Activated T-helper 1 cell treated with Interleukin-2 at 50 U/mL for 16 hours (primary cell): ENCODE data around the gene ARL2BP.
"Not testable (repeated sequence)": the region's sequence is repeated elsewhere in the genome, so short reads cannot be mapped to it uniquely, and the experiment has no call there.

Experiments
- DNase-seq: peaks from one replicate; pipeline ENCODE4 v3.0.0-alpha.2; 2020; ENCODE audit warnings: low read depth

ARL2BP gene

GRCh38 chr16:57263541-57264351 lies 18.7 kb downstream of the ARL2BP start:
- no peak for DNase-seq

- DNase-seq, result no peak
Observed at GRCh38 chr16:57264381-57264780, 19.3 kb downstream of the ARL2BP start.

- no peak for DNase-seq
Observed at GRCh38 chr16:57264950-57265371, 19.9 kb downstream of the ARL2BP start.

GRCh38 chr16:57265850-57266530 lies 20.9 kb downstream of the ARL2BP start:
- no peak for DNase-seq

- peak; percentile 7 for DNase-seq
Observed at GRCh38 chr16:57266531-57267260, 21.6 kb downstream of the ARL2BP start.

GRCh38 chr16:57267343-57267742 lies 22.3 kb downstream of the ARL2BP start:
- DNase-seq, result not testable (repeated sequence)

- no peak for DNase-seq
Observed at GRCh38 chr16:57268804-57269800, 24.0 kb downstream of the ARL2BP start.

- DNase-seq, result no peak
Observed at GRCh38 chr16:57270221-57271062, 25.4 kb downstream of the ARL2BP start.

GRCh38 chr16:57271063-57271345 lies 25.9 kb downstream of the ARL2BP start:
- DNase-seq, result no peak

GRCh38 chr16:57271867-57272495 lies 26.9 kb downstream of the ARL2BP start:
- no peak for DNase-seq

- DNase-seq, result no peak
Observed at GRCh38 chr16:57273359-57273758, 28.3 kb downstream of the ARL2BP start.

GRCh38 chr16:57273826-57274225 lies 28.8 kb downstream of the ARL2BP start:
- no peak for DNase-seq

- DNase-seq, result not testable (repeated sequence)
Observed at GRCh38 chr16:57275946-57276345, 30.9 kb downstream of the ARL2BP start.

GRCh38 chr16:57276596-57276995 lies 31.5 kb downstream of the ARL2BP start:
- no peak for DNase-seq

- DNase-seq, result no peak
Observed at GRCh38 chr16:57277586-57277985, 32.5 kb downstream of the ARL2BP start.

GRCh38 chr16:57278494-57278893 lies 33.4 kb downstream of the ARL2BP start:
- no peak for DNase-seq

GRCh38 chr16:57279780-57280638 lies 35.0 kb downstream of the ARL2BP start:
- DNase-seq, result no peak

GRCh38 chr16:57281791-57282190 lies 36.7 kb downstream of the ARL2BP start:
- no peak for DNase-seq

- no peak for DNase-seq
Observed at GRCh38 chr16:57282510-57283213, 37.6 kb downstream of the ARL2BP start.
